ENCODE data around the gene CBX8.

Gene CBX8

DNA sequence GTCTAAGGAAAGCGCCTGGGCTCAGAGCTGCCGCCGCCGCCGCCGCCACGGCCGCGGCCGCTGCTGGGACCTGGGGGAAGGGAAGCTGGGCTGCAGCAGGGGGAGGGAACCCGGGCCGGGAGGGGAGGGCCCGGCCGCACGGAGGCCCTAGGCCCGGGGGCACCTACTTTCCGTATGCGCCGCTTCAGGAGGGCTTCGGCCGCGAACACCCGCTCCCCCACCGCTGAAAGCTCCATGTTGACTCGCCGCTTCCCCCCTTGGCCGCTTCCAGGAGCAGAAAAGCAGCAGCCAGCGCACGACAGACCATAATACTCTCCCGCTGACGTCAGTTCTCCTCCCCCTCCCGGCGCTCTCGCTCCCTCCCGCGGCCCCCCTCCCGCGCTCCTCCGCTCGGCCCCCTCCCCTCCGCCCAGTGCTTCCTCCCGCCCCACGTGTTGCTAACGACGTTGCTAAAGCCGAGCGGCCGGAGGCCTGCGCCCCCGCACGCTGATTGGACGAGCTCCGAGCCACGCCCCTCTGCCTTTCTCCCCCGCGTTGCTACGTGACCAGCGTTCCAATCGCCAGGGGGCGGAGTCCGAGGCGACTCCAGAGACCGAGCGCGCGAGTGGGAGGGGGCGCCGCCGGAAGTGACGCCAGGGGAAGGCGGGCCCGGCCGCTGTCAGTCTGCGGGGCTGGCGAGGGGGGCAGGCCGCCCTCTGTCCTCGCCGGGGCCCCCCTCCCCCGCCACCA, at the start of gene CBX8:
CBX8 (minus strand) TSS at position 315 of the 729 bp plus-strand sequence; CDS start at position 236, 79 bp downstream.
- DNase-seq, result peak; percentile 78 to 88

DNA sequence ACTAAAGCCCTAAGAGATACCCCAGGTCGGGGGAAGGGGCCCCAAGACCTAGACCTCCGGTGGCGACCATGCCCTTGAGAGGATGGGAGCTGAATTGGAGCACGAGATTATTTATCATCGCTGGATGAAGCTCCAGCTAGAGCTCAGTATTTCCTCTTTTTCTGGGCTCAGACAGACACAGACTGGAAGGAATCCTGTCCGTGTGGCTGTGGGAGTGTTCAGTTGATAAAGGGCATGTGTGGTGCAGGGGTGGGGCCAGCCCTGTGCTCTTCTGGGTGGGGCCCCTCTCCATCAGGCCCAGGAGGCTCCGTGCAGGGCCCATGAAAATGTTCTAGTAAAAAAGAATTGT, 48.7 kb upstream of the CBX8 start:
- DNase-seq, result no peak

DNA sequence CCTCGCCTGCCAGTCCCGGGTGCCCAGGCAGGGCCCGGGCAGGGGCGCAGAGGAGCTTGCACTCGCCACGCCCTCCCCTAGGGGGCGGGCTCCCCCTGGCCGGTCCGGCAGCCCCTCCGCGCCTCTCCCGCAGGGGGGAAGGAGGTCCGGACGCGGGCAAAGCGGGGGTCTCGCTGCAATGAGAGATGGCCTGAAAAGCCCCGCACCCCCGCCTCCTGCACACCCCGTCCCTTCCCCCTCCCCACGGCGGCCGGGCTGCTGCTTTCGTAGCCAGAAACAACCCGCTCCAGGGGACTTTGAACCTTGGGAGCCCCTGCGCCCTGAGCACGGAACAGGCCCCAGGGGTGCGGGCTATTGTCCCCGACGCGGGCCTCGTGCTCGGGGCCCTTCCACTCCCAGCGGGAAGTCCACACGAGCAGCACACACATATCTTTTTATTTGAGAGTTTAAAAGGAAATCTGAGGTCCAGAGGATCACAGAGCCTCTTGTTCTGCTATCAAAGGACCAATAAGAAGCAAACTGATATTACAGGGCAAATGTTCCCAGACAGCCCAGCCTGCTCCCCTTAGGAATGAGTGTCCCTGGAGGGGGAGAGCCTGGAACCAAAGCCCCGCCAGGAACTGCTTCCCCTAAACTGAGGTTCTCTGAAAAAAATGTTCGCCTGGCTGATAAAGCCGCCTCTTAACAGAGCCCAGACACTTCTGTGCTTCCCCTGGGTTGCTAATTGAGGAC, 48.2 kb upstream of the CBX8 start:
- no peak for DNase-seq

DNA sequence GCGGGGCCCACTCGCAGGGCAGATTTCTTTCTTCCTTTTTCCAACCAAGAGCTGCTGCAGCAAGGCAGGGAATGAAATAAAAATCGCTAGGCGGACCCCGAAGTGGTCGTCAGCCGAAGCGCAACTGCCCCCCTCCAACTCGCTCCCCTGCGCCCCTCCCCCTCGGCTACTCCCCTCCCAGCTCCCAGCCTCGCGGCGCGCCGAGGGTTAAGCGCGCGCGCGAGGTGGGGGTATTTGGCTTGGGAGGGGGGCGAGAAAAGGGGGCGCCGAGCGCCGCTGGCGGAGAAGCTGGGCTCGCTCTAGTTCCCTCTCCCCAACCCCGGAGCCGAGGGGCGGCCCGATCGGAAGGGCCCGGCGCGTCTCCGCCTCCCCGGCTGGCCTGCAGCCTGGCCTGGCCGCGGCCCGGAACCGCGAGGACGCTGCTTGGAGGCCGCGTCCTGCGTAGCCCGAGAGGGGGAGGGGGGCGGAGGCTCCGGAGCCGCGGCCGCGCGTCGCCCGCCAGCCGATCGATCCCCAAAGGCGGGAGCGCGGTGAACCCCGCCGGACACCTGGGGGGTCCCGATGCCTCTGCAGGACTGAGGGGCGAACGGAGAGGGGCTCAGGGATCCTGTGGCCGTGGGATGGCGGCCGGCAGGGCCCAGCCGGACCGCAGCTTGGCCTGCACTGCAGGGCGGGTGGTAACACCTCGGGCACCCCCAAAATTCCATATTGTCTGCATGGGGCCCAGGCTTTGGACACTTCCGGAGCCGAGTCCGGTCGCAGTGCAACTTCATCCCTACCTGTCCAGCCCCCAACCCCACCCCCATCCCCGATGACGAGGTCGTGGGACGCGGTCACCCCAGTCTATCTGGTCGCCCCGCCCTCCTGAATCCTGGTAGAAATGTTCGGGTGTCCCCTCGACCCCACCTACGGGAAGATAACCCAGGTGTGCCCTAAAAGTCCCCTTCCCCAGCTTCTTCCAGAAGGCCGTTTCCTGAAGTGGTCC, 47.2 kb upstream of the CBX8 start:
- no peak for DNase-seq

DNA sequence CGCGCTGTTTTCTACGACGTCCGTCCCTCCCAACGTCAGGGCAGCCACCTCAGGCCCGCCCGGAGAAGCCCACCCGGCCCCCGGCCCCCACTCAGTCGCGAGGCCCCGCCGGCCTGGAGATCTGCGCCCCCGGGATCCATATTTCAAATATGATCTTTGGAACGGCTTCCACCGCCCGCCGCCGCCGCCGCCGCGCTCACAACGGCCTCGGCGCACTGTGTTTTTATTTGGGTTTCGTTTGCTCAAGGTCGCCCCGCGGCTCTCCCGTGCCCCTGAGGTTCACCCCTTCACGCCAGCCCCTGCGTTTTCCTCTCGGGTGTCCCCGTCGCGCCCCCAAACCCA, 46.6 kb upstream of the CBX8 start:
- DNase-seq, result no peak

DNA sequence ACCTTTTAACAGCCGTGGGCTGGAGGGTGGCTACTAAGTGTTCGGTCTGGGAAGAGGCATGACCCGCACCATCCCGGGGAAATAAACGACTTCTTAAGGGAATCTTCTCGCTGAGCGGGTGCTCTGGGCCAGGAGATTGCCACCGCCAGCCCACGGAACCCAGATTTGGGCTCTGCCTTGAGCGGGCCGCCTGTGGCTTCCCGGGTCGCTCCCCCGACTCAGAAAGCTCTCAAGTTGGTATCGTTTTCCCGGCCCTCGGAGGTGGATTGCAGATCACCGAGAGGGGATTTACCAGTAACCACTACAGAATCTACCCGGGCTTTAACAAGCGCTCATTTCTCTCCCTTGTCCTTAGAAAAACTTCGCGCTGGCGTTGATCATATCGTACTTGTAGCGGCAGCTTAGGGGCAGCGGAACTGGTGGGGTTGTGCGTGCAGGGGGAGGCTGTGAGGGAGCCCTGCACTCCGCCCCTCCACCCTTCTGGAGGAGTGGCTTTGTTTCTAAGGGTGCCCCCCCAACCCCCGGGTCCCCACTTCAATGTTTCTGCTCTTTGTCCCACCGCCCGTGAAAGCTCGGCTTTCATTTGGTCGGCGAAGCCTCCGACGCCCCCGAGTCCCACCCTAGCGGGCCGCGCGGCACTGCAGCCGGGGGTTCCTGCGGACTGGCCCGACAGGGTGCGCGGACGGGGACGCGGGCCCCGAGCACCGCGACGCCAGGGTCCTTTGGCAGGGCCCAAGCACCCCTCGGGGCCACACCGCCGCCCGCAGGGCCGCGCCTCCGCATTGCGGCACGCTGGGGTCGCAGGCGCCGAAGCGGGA, 46.0 kb upstream of the CBX8 start:
- DNase-seq, result no peak

DNA sequence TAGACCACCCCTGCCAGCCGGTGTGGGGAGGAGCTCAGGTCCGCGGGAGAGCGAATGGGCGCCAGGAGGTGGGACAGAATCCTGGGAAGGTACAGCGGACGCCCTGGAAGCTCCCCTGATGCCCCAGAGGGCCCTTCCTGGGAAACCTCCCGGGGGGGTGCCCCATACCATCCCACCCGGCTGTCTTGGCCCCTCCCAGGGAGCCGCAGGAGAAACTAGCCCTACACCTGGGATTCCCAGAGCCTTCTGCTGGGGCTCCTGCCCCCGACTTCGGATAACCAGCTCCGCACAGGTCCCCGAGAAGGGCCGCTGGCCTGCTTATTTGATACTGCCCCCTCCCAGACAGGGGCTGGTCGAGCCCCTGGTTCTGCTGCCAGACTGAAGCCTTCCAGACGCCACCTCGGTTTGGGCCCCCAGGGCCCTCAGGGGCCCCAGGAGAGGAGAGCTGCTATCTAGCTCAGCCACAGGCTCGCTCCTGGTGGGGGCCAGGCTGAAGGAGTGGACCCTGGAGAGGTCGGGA, 45.3 kb upstream of the CBX8 start:
- no peak for DNase-seq

DNA sequence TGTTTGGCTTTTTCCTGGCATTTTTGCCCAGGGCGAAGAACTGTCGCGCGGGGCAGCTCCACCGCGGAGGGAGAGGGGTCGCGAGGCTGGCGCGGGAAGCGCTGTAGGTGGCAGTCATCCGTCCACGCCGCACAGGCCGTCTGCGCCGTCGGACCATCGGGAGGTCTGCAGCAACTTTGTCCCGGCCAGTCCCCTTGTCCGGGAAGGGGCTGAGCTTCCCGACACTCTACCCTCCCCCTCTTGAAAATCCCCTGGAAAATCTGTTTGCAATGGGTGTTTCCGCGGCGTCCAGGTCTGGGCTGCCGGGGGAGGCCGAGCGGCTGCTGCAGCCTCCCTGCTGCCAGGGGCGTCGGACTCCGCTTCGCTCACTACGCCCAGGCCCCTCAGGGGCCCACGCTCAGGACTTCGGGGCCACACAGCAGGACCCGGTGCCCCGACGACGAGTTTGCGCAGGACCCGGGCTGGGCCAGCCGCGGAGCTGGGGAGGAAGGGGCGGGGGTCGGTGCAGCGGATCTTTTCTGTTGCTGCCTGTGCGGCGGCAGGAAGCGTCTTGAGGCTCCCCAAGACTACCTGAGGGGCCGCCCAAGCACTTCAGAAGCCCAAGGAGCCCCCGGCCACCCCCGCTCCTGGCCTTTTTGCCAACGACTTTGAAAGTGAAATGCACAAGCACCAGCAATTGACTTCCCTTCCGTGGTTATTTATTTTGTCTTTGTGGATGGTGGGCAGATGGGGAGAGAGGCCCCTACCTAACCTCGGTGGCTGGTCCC, 44.7 kb upstream of the CBX8 start:
- no peak for DNase-seq

DNA sequence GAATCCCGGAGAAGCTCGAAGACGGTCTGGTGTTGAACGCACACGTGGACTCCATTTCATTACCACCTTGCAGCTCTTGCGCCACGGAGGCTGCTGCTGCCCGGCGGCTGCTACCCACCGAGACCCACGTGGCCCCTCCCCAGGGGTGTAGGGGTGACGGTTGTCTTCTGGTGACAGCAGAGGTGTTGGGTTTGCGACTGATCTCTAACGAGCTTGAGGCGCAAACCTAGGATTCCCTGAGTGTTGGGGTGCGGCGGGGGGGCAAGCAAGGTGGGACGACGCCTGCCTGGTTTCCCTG, 44.1 kb upstream of the CBX8 start:
- no peak for DNase-seq

DNA sequence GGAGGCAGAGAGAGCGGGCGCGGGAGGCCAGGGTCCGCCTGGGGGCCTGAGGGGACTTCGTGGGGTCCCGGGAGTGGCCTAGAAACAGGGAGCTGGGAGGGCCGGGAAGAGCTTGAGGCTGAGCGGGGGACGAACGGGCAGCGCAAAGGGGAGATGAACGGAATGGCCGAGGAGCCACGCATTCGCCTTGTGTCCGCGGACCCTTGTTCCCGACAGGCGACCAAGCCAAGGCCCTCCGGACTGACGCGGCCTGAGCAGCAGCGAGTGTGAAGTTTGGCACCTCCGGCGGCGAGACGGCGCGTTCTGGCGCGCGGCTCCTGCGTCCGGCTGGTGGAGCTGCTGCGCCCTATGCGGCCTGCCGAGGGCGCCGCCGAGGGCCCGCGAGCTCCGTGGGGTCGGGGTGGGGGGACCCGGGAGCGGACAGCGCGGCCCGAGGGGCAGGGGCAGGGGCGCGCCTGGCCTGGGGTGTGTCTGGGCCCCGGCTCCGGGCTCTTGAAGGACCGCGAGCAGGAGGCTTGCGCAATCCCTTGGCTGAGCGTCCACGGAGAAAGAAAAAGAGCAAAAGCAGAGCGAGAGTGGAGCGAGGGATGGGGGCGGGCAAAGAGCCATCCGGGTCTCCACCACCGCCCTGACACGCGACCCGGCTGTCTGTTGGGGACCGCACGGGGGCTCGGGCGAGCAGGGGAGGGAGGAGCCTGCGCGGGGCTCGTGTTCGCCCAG, 43.6 kb upstream of the CBX8 start:
- no peak for DNase-seq

DNA sequence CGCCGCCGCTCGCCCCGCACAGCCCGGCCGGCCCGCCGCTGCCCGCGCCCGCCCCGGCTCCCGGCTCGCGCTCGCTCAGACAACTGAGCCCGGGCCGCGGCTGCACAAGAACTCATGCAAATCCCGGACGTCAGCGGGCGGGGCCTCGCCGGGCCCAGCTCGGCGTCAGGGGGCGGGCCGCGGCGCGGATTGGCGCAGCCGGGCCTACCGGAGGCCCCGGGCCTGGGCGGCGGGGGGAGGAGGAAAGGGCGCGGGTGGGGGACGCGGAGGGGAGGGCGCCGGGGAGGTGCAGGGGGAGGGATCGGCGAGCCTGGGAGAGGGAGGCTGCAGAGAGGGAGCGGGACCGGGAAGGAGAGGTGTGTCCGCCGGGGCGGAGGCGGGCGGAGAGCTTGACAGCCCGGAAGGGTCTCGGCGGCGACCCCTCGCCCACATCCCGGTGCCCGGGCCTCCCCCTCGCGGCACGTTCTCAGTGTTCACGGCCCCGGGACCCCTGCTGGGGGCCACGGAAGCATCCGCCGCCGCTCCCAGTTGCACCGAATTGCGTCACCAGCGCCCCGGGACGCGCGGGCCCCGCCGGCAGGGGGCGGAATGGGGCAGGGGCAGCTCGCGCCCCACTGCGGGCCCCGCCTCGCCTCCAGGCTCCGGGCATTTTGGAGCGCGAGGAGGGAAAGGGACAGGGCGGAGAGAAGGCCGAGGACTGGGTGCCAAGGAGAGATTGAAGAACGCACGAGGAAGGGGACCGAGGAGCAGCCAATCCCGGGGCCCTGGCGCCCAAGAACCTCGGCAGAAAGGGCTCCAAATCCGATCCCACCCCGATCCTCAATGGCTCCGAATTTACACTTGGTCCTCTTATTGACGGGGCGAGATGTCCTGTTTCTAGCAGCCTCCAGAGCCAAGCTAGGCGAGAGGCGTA, 42.7 kb upstream of the CBX8 start, which contains the start of gene CBX4:
CBX4 (minus strand) TSS at position 85 of the 913 bp plus-strand sequence. CDS start 189 bp downstream, outside the sequence.
- peak; percentile 55 to 60 for DNase-seq

DNA sequence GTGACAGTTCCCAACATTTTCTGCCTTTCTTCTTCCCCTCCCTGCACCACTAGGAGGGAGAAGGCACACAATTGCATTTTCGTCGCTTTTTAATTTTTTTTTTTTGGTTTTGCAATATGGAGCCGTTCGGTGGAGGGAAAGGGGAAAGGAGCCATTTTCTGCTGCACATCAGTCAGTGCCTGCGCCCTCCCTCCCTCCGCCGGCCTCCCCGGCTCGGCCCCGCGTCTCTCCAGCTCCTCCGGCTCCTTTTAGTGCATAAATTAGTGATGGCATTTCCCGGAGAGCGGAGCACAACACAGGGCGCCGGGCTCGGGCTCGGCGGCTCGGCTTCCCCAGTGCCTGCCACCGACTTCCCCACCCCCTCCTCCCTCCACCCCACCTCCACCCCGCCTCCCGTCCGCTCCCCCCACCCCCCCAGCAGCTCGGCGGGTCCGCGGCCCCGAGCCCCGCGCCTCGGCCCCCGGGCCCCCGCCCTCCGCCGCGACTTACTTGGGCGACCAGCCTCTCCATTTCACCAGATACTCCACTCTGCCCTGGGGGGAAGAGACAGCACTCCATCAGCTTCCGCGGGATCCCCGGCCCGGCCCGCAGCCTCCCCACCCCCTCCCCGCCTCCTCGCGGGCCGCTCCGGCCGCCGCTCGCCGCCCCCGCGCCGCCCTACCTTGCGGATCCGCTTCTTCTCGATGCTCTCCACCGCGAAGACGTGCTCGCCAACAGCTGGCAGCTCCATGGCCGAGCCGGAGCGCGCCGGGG, 41.8 kb upstream of the CBX8 start:
- no peak for DNase-seq

DNA sequence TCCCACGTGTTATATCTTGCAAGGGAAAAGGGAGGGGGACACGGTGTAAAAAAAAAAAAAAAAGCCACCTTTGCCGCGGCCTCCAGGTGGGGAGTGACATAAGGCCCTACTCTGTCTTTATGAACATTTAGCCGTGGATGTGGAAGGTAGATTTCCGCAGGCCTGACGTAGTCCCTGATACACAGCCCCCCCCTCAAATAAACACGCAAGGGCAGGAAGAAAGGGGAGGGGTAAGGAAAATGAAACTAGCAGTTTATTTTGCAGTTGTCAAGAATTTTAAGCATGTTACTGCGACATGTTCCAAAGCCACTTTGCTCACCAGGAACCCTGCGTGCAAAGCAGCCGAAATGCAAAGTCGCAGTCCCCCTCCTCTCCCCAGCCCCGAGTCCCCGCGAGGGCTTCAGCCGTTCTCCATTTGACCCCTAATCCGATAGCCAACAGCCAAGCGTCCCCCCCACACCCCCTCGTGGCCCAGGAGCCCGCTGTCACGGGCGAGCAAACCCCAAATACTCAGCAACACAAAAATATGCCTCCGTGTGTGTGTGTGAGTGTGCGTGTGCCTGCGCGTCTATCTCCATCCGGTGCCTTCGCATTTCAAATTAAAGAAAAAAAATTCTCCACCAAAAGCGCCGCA, 41.1 kb upstream of the CBX8 start:
- no peak for DNase-seq

DNA sequence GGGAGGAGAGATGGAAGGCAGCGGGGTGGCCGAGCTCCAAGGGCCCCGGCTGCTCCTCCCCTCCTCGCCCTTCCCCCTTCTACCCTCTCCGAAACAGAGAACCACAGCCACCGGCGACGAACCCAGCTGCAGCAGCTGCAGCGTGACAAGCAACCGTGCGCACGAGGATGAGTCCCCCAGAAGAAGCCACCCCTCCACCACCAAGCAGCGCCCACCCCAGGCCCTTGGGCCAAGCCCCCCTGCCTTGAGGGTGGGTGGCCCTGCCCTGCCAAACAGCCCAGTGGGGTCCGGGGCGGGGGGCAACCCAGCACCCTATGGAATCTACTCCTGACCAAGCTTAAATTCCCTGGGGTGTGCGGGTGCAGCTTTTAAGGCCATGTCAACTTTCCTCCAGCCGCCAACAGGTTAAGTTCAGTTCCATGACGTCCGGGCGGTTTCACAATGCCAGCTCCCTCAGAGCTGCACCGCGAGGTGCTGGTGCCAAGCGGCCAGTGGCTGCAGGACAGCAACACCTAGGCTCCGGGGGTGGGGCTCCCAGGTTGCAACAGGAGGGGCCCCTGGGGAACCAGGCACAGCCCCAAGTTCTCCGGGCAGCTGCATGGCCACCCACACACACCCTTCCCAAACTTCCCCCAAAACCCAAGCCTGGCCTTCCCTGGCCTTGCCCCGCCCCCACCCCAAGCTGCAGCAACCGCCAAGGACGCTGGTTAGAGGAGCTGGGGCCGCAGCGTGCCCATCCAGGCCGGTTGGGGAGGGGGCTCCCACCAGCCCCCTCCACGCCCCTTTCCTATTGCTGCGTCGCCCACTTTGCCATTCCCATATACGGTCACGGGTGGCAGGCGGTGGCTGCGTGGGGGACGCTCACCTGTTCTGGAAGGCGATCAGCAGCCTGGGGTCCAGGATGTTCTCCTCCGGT, 40.4 kb upstream of the CBX8 start:
- no peak for DNase-seq

DNA sequence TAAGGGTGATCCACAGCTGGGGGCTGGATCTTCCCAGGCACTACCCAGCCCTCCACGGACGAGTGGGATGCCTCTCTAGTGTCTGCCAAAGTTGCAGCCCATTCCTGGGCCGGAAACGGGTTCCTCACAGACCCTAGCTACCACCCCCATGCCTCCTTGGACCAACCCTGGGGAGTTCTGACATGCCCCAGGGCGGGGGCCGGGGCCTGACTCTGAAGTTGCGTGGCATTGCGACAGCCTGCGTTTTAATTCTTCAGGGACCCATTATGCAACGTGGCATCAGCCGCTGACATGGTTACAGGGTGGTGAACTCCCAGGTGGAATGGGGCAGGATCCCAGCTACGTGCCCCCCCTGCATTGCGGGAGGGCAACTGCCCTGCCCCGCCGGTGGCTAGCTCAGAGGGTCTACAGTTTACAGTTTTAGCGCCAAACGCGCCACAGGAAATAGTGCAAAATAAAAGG, 39.7 kb upstream of the CBX8 start:
- DNase-seq, result no peak

DNA sequence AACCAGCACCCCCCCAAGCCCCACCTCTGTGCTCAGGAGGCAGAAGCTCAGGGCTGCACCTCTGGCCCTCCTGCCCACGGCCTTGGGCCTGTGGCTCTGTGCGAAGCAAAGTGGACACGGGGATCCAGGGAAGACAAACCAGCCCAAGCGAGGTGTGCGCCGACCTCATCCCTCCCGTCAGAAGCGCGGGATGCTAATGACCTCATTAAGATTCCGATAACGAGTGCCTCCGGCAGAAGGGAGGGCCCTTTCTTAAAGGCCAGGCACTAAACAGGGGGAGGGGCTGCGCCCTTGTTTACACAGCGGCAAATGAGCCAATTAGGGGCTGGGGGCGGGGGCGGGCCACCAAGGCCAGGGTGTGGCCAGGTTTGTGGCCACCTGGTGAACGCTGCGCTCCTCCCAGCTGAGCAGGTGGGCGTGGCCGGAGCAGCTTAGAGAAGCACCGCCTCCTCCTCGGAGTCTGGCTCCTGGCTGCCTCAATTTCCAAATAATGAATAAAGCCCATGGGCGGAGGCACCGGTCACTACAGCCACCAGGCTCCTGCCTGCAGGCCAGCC, 39.2 kb upstream of the CBX8 start:
- no peak for DNase-seq

DNA sequence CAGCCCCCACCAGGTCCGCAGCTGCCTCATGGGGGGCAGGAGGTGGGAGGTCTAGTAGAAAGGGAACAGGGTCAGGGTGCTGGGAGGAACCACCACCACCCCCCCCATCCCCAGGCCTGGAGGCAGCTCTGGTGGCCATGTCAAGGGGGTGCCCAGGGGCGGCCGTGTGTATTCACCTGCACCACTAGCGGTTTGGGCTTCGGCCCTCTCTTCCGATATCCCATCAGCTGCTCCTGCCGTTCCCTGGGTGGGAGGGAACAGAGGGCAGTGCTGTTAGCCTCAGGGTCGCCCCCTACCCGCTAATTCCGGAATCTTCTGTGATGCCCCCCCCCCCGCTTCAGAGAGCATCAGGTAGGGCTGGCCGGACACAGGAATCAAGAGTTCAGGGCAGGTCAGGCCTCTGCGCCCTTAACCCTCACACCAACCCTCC, 38.6 kb upstream of the CBX8 start:
- DNase-seq, result no peak
